Measurements from ENCODE around the gene CRK.
"Not testable (repeated sequence)": the region's sequence is repeated elsewhere in the genome, so short reads cannot be mapped to it uniquely, and the experiment has no call there.

The CRK gene

DNA sequence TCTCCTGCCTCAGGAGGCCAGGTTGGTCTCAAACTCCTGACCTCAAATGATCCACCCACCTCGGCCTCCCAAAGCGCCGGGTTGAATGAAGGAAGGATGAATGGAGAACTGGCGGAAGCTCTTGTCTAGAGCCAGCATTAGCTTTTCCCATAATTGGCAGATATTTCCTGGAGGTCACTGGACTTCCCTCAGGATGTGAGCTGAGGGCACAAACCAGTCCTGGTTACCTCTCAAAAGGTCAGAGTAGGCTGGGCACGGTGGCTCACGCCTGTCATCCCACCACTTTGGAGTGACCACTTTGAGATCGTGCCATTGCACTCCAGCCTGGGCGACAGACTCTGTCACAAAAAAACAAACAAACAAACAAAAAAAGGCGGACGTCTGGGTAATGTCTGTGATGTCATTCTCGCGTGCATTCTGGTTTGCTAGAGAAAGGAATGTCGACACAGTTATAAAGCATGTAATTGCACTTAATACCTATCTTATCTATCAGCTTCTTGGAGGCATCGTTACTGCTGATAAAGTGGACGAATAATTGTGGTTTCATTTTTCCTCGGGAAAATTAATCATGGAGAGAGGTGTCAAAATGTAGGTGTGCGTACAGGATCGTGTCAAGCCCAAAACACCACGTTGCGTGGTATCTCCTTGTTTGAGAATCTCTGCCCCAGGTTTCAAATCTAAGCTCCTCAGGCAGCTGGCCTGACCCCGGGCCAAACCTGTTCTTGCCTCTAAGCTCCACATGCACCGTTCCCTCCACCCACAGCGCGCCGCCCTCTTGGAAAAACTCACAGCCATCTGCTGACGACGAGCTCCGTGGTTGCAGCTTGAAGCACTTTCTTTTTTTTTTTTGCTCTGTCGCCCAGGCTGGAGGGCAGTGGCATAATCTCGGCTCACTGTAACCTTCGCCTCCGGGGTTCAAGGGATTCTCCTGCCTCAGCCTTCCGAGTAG, 6.4 kb upstream of the CRK start:
- no peak for DNase-seq

- no peak for DNase-seq
Measured at GRCh38 chr17:1461198-1461944, 5.3 kb upstream of the CRK start.

- DNase-seq = no peak
Measured at GRCh38 chr17:1460233-1460632, 4.2 kb upstream of the CRK start.

GRCh38 chr17:1455291-1455796, 688 bp downstream of the CRK start:
- DNase-seq = no peak

DNA sequence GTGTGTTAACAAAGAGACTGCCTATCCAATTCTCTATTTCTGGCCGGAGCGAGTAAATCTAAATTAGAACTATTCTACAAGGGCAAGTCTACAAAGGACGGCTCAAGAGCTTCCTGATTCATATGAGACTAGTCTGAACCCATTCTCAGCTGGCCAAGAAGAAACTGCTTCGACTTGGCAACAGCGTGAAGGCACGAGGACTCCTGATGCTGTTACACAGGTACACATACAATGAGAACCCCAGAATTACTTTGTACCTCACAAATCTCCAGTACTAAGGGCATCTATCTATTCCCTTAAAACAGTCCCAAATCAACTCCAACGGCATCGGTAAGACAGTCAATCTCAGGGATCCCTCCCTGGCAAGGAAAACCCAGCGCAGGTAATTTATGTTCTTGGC, 1.5 kb downstream of the CRK start:
- DNase-seq = no peak

- DNase-seq = not testable (repeated sequence)
Measured at GRCh38 chr17:1453694-1454093, 2.3 kb downstream of the CRK start.

DNA sequence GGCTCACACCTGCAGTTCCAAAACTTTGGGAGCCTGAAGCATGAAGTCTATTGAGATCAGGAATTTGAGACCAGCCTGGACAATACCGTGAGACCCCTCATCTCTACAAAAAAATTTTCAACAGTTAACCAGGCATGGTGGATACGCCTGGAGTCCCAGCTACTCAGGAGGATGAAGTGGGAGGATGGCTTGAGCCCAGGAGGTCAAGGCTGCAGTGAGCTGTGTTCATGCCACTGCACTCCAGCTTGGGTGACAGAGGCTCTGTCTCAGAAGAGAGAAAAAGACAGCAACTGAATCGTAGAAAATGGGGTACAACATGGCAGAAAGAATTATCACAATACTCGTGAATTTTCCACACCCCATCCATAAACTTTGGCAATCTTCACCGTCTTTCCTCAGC, 3.2 kb downstream of the CRK start:
- no peak for DNase-seq

GRCh38 chr17:1450261-1450660, 5.8 kb downstream of the CRK start:
- not testable (repeated sequence) for DNase-seq

DNA sequence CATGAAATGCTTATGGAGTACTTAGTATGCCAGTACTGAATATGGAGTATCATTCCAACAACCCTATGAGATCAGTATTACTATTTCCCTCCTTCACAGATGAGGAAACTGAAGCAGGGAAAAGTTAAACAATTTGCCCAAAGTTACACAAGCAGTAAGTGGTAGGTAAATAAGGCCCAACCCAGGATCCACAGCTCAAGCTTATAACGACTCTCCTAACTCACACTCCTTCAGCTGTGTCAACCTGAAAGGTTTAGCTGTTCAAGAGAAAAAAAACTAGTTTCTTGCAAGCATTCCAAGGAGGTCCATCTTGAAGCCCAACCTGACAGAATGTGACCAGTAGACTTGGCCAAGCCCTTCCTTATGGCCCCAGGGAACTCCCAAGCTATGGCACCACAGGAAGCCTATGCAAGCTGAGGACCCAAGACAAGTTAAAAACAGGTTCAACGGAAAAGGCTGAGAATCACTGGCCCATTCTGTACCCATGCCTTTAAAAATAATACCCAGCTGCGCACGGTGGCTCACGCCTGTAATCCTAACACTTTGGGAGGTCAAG, 6.5 kb downstream of the CRK start:
- no peak for DNase-seq

GRCh38 chr17:1447052-1447451, 9.0 kb downstream of the CRK start:
- no peak for DNase-seq

- no peak for DNase-seq
Measured at GRCh38 chr17:1446201-1446600, 9.8 kb downstream of the CRK start.

GRCh38 chr17:1445695-1446094, 10.3 kb downstream of the CRK start:
- DNase-seq = not testable (repeated sequence)

- DNase-seq = not testable (repeated sequence)
Measured at GRCh38 chr17:1442721-1443120, 13.3 kb downstream of the CRK start.

GRCh38 chr17:1442187-1442586, 13.8 kb downstream of the CRK start:
- DNase-seq = no peak

DNA sequence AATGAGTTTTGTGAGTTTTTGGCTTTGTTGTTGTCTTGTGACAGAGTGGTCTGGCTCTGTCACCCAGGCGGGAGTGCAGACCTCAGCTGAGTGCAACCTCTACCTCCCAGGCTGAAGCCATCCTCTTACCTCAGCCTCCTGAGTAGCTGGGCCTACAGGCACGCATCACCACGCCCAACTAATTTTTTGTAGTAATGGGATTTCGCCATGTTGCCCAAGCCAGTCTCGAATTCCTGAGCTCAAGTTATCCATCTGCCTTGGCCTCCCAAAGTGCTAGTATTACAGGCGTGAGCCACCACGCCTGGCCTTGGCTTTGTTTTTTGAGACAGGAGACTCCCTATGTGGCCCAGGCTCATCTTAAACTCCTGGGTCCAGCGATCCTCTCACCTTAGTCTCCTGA, 15.1 kb downstream of the CRK start:
- DNase-seq = no peak

GRCh38 chr17:1438593-1439083, 17.4 kb downstream of the CRK start:
- DNase-seq = no peak

DNA sequence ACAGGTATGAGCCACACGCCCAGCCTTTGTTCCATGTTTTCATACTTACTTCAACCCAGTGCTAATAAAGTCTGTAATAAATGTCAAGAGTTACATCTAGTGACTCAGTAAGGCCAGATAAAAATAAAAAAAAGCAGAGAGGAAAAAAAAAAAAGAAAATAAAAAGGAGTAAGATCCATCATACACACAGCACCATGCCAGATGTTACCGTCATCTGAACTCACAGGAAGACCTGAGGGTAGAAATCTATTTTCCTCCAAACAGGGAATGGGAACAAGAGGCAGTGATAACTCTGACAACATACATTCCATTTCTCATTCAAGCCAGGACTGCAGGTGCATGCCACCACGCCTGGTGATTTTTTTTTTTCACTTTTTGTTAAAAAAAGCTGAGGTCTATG, 20.7 kb downstream of the CRK start:
- DNase-seq = no peak

GRCh38 chr17:1434150-1434549, 21.9 kb downstream of the CRK start:
- DNase-seq = no peak

- no peak for DNase-seq
Measured at GRCh38 chr17:1431631-1432104, 24.4 kb downstream of the CRK start.

GRCh38 chr17:1423456-1424135, 32.4 kb downstream of the CRK start:
- no peak for DNase-seq

- no peak for DNase-seq
Measured at GRCh38 chr17:1422885-1423284, 33.1 kb downstream of the CRK start.

DNA sequence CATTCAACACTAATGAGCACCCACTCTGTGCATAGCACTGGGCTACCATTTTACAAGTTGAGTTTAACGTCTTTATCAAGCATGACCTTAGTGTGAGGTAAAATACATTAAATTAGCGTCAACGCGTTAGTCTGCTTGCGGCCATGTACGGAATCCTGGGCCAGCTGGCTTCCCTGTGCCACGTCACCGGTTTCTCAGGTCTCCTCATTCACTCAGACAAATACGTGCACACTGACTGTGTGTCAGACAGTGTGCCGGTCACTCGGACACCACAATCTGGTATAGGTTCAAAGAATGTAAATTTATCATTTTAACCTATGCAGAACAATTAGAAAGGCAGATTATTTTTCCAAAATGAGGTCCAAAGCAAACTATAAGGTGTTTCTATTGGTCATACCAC, 34.6 kb downstream of the CRK start:
- no peak for DNase-seq

- no peak for DNase-seq
Measured at GRCh38 chr17:1420981-1421380, 35.1 kb downstream of the CRK start.
